ENCODE data around the gene BMI1. TPM values are rescaled to one million over a fixed set of nuclear protein-coding genes. Genes with fewer than 3 reads are reported as not detected.

BMI1 gene
- total and polyA plus RNA-seq, 12 donors, result 16.7 to 88.5 (median 62.1) TPM

- no peak overlapping the region for H3K27ac ChIP-seq
- DNase-seq, result no peak
- peaks cover 0 to 4% (median 0%) of the 10 kb centered on the region in 3 donors for H3K9me3 ChIP-seq (replicated peaks in 1 of 3)
- no peaks in the 10 kb centered on the region for H3K4me1 ChIP-seq (replicated peaks in 1 of 2)
- intact Hi-C loops (cut with DNase I), result no loop called here
- TF ChIP-seq POLR2A (IDR thresholded peaks at IDR 0.05), result no peak
- TF ChIP-seq, protein P1, sequence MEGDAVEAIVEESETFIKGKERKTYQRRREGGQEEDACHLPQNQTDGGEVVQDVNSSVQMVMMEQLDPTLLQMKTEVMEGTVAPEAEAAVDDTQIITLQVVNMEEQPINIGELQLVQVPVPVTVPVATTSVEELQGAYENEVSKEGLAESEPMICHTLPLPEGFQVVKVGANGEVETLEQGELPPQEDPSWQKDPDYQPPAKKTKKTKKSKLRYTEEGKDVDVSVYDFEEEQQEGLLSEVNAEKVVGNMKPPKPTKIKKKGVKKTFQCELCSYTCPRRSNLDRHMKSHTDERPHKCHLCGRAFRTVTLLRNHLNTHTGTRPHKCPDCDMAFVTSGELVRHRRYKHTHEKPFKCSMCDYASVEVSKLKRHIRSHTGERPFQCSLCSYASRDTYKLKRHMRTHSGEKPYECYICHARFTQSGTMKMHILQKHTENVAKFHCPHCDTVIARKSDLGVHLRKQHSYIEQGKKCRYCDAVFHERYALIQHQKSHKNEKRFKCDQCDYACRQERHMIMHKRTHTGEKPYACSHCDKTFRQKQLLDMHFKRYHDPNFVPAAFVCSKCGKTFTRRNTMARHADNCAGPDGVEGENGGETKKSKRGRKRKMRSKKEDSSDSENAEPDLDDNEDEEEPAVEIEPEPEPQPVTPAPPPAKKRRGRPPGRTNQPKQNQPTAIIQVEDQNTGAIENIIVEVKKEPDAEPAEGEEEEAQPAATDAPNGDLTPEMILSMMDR (IDR thresholded peaks at IDR 0.05), result no peak
- no peaks in the 10 kb centered on the region for H3K36me3 ChIP-seq (replicated peaks in 1 of 2)
- no peaks in the 10 kb centered on the region for H3K27me3 ChIP-seq
- WGBS, 4 donors, result 73 to 82% (median 77%) methylated on average over 5 of the region's 5 CpGs
- no peak overlapping the region for H3K4me3 ChIP-seq
Measured at GRCh38 chr10:22369434-22370072, 48.7 kb downstream of the BMI1 start.

- peaks cover 0 to 4% (median 0%) of the 10 kb centered on the region in 3 donors for H3K9me3 ChIP-seq (replicated peaks in 1 of 3)
- intact Hi-C loops (cut with DNase I), result no loop called here
- no peak overlapping the region for H3K4me3 ChIP-seq
- TF ChIP-seq, protein P1 (IDR thresholded peaks at IDR 0.05), result no peak
- no peak for TF ChIP-seq POLR2A (IDR thresholded peaks at IDR 0.05)
- no peaks in the 10 kb centered on the region for H3K36me3 ChIP-seq (replicated peaks in 1 of 2)
- DNase-seq, result no peak
- no peaks in the 10 kb centered on the region for H3K27me3 ChIP-seq
- H3K27ac ChIP-seq, result no peak overlapping the region
- H3K4me1 ChIP-seq (replicated peaks in 1 of 2), result no peaks in the 10 kb centered on the region
Measured at GRCh38 chr10:22370320-22370719, 49.4 kb downstream of the BMI1 start.

DNA sequence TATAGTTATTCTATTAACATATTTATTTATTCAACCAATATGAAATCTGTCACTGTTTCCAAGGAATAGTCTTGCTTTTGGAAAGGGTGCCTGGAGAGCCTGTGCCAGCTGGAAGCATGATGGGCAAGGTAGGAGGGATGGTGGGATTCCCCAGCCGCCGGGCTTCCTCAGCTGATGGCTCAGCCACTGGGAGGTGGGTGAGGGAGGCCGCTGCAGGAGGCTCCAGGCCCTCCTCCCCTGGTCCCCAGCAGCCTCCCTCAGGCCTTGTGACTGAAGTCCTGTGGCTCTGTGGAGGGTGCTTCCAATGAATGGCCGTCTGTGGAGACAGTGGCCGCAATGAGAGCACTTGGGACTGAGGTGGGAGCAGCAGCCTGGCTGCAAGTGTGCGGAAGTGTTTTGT is 51.4 kb downstream of the BMI1 start:
- DNase-seq, result no peak
- H3K27me3 ChIP-seq, result no peaks in the 10 kb centered on the region
- no peak overlapping the region for H3K27ac ChIP-seq
- intact Hi-C loops (cut with DNase I), result no loop called here
- H3K4me1 ChIP-seq (replicated peaks in 1 of 2), result no peaks in the 10 kb centered on the region
- H3K4me3 ChIP-seq, result no peak overlapping the region
- no peak for TF ChIP-seq POLR2A (IDR thresholded peaks at IDR 0.05)
- TF ChIP-seq, protein P1 (IDR thresholded peaks at IDR 0.05), result no peak
- 84 to 92% (median 87%) methylated on average over 6 of the region's 6 CpGs for WGBS, 4 donors
- peaks cover 0 to 4% (median 0%) of the 10 kb centered on the region in 3 donors for H3K9me3 ChIP-seq (replicated peaks in 1 of 3)
- H3K36me3 ChIP-seq (replicated peaks in 1 of 2), result no peaks in the 10 kb centered on the region

DNA sequence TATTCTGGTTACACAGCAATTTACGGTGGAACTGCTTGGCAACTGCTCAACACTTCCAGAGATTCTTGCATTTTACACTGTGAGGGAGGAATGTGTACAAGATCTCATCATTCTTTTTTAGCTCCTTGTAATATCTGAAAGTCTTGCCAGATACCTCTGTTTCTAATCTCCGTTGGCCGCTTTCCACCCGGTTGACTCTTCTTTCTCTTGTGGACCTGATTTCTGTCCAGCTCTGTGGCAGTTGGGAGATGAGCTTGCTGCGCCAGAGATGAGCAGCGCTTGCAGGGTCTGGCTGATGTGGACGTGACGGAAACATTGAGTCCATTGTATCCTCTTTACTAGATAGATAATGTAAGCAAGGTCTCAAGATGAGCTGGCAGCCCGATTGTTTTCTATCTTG is 52.0 kb downstream of the BMI1 start:
- Histone ChIP-seq H3K27ac (no peak overlapping the region), H3K36me3 (replicated peaks in 1 of 2) (no peaks in the 10 kb centered on the region), H3K4me1 (replicated peaks in 1 of 2) (no peaks in the 10 kb centered on the region), H3K9me3 (replicated peaks in 1 of 3) (peaks cover 0 to 4% (median 0%) of the 10 kb centered on the region in 3 donors), H3K27me3 (no peaks in the 10 kb centered on the region), H3K4me3 (no peak overlapping the region)
- WGBS, 4 donors, result 64 to 81% (median 69%) methylated on average over 9 of the region's 9 CpGs
- DNase-seq, result no peak
- intact Hi-C loops (cut with DNase I), result no loop called here
- TF ChIP-seq, protein P1 (IDR thresholded peaks at IDR 0.05), result no peak
- no peak for TF ChIP-seq POLR2A (IDR thresholded peaks at IDR 0.05)
